Umbilical cord (tissue), 2 donors: Measurements from ENCODE around the gene LRTM2. TPM values are rescaled to one million over a fixed set of nuclear protein-coding genes. Genes with fewer than 3 reads are reported as not detected.

Experiments
- DNase-seq: peaks from one replicate; pipeline ENCODE4 v3.0.0-alpha.2; 2015; ENCODE audit warnings: low spot score
- total RNA-seq: library from RNA; depleted of rRNA; stranded (reverse); fragments of >200 nt; gene quantifications from one replicate; pipeline ENCODE4 v1.2.3, GENCODE V29; 2014; ENCODE audit warnings: low replicate concordance; ENCODE audit not compliant: insufficient read depth

The LRTM2 gene
- total RNA-seq, 1 donor from 2014 or later = 1.2 TPM

DNA sequence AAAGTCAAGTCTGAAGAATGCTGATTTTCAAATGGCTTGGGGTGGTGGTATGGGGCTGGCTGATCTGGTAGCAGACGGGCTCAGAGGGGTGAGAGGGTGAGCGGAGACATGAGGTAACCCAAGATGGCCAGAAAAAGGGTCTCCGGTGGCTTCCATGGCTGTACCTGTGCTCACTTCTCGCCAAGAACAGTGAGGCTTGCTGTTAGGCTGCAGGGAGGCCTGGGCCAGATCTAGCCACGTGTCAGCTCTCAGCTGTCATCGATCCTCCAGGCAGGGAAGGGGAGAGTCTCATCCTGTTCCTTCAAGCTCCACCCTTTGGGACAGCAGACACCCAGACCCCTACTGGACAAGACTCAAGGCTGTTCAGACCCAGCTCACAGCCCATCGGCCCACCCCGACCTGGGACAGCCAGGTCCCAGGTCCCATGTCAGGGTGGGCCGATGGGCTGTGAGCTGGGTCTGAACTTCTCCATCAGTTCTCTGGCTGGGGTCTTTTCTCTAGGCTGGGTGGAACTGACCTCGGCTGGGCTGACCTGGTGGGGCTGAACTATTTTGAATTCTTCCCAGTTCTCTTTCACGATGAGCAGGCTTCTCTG is 9.0 kb downstream of the LRTM2 start:
- no peak for DNase-seq

- no peak for DNase-seq
These were observed 10.1 kb downstream of the LRTM2 start for GRCh38 chr12:1830401-1830845.

DNA sequence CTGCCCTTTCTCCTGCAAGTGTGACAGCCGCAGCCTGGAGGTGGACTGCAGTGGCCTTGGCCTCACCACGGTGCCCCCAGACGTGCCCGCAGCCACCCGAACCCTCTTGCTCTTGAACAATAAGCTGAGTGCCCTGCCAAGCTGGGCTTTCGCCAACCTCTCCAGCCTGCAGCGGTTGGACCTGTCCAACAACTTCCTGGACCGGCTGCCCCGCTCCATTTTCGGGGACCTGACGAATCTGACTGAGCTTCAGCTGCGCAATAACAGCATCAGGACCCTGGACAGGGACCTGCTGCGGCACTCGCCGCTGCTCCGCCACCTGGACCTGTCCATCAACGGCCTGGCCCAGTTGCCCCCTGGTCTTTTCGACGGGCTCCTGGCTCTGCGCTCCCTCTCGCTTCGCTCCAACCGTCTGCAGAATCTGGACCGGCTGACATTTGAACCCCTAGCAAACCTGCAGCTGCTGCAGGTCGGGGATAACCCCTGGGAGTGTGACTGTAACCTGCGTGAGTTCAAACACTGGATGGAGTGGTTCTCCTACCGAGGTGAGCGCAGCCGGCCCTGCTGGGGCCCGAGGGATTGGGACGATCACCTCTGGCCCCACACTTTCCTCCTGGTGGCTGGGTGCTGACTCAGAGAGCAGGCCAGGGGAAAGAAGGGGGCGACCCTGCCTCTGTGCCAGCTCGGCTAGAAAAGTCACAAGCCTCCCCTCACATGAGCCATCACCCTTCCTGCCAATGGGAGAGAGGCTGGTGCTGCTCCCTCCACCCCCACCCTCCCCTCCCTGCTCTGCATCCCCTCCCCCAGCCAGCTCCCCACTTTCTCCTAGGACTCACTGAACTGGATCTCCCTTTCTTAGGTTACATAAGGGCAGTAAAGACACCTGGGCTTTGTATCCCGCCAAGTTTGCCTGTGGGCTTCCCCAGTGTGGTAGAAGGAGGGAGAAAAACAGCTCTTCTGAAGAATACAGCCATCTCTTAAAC is 10.9 kb downstream of the LRTM2 start:
- DNase-seq = peak; percentile 55

DNA sequence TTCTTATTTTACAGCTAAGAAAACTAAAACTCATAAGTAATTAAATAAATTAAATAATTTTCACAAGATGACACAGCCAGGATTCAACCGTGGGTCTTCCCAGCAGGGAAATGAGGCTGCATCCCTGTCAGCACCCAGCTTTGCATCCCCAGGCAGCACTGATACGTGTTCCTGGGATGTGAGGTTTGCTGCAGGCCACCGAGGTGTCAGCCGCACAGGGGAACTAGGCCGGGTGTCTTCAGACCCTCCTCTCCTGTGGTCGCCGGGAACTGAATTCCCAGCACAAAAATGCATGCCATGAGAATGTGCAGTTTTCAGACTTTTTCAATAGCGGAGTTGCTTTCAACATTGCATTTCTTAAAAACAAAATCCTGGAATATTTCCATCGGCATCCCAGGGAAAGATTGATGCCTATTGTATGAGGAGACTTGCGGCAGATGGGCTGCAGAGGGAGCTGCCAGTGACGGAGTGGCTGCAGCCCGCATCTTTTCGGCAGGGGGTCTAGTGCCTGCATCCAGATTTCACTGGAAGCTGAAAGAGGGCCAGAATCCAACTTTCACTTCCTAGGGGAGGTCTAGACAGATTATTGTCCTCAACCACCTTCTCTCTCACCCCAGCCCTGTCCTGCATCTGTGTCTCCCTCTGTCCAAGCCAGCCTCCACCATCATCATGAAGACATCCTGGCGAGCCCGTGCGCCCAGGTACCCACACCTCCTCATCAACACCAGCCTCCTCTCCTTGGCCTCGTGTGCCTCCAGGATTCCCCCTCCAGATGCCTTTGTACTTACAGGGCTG is 12.6 kb downstream of the LRTM2 start:
- DNase-seq = no peak

DNA sequence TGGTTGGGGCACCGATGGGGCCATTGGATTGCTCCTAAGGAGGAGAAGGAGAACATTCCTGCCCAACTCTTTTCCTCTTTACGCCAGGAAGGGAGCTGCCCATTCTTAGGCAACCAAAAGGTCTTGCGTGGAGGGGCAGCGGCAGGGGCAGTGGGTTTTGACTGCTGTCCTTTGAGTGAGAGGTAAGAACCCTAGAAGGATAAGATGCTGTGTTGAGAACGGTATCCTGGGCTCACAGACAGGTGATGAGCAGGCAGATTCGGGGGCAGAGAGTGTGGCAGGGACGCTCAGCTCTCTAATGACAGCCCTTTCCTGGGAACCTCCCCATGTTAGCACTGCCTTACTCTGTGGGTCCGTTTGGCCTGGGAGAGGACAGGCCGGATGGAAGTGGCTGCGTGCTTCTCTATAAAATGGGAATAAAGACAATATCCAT is 13.2 kb downstream of the LRTM2 start:
- no peak for DNase-seq

GRCh38 chr12:1834186-1834925 is 14.0 kb downstream of the LRTM2 start:
- DNase-seq = no peak

DNA sequence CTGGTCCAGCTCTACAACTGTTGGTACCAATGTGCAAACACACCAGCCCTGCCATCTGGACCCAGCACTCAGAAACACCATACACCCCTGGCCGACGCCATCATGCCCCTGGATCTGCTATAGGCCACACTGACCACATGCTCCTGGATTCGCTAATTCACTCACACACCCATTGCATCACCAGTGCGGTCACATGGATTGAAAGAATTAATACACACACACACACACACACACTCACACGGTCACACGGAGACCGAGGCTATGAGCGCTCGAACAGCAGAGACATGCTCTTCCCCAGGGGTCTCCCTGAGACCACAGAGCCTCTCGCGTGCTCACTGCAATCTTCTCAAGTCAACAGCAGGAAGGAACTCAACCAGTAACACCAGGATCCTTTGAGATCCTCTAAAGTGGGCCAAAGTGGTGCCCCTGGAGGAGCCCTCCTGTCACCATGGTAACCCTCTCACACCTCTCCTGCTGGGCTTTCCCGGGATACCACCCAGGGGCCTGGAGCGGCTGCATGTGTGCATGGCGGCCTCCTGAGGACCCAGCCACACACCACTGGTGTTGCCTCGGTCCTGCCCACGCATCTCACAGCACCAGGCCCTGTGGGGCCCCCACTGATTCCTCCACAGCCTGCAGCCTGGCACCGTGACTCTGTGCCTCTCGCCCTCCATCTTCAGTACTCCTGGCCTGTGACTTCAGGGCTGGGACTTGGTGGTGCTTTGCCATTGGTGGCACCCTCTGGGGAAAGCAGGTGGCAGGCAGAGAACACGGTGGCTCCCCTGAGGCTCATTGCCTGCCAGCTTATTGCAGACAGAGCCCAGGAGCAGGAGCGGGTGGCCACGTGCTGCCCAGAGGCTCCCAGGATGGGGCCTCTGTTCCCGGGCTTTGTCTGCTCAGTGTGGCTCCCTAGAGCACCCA is 15.1 kb downstream of the LRTM2 start:
- no peak for DNase-seq

- no peak for DNase-seq
These were observed 16.0 kb downstream of the LRTM2 start for GRCh38 chr12:1836241-1836803.

- DNase-seq = no peak
These were observed 16.6 kb downstream of the LRTM2 start for GRCh38 chr12:1836854-1837421.

GRCh38 chr12:1837541-1838204 is 17.3 kb downstream of the LRTM2 start:
- DNase-seq = no peak

DNA sequence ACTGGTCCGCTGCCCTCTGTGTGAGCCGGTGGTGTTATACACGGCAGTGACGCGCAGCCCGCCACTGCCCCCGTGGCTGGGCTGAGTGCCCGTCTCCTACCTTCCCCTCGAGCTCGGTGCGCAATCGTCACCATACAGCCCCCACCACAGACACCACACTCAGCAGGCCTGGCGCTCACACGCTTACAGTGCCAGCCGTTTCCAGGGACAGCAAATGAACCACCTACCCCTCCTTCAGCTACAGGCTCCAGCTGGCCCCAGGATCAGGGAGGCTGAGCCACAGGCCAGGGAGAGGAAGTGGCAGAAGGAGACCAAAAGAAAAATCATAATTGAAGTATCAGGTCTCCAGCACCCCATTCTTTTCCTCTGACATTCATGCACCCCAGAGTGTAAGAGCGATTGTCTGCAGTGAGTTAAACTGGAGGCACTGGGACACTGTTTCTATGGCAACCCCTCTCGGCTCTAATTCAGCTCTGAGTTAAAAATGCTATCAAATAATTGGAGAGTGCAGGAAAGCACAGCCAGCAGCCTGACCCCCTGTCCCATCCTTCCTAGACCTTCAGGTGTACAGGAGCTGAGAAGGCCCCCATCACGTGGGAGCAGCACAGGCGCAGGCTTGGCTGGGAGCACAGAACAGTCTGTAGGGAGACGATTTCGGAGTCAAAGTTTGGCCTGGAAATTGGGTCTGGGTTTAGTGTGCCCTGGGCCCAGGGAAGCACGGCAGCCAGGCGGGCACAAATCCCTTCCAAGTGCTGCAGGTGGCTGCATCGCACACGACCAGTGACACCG is 18.0 kb downstream of the LRTM2 start:
- no peak for DNase-seq

DNA sequence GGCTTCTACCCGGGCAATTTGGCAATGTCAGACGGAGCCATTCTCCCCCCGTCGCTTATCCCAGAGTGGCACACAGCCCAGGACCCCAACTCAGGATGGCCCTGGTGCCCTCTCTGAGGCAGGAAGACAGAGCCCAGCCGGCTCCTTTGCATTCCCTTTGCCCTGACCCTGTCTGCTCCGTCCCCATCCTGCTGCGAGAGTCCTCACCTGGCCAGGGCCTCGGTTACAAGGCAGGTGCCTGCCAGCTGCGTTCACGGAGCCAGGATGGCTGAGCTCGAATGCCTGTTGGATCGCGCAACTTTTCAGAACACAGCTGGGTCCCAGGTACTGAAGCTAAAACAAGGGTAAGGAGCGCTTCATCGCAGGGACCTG is 18.6 kb downstream of the LRTM2 start:
- no peak for DNase-seq

- no peak for DNase-seq
These were observed 19.1 kb downstream of the LRTM2 start for GRCh38 chr12:1839464-1839863.

- DNase-seq = no peak
These were observed 19.9 kb downstream of the LRTM2 start for GRCh38 chr12:1839956-1840951.

DNA sequence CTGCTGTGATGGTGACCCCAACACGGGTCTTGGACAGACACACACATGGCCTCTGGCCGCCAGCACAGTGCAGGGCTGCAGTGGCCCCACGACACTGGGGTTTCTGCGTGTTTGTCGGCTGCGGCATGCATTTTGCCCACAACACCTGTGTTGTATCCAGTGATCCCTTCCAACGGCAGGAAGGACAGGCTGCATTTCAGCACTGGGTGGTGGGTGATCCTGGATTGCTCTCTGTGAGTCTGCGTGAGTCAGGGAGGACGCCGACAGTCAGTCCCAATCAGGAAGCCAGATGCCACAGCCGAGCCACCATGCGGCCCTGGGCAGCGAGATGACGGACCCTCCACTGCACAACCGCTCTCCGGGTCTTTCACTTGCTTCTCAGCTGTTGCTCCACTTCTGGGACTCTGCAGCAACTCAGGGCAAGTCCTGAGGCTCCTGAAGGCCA is 20.6 kb downstream of the LRTM2 start:
- DNase-seq = no peak

GRCh38 chr12:1841586-1842182 is 21.3 kb downstream of the LRTM2 start:
- DNase-seq = no peak
